GM13976 (cell line): ENCODE results near the gene SPATA31D3.
"Not testable (repeated sequence)": the region's sequence is repeated elsewhere in the genome, so short reads cannot be mapped to it uniquely, and the experiment has no call there.

ENCODE experiments used
- DNase-seq: peaks from one replicate; pipeline ENCODE4 v3.0.0; 2012; ENCODE audit warnings: low spot score
- in situ Hi-C: fragments of 300-500 bp; cut with MboI; formaldehyde crosslinking; loops from one replicate; pipeline ENCODE4 v1.12.0; 2022; ENCODE audit warnings: low sequenced_read_pairs, mixed read lengths, inconsistent platforms; ENCODE audit not compliant: unreplicated experiment
- TF ChIP-seq, protein P1 (sequence below): IDR thresholded peaks from 2 replicates; pipeline ENCODE4 v1.5.1; 2012; ENCODE audit warnings: borderline replicate concordance, mild to moderate bottlenecking; ENCODE audit not compliant: insufficient read depth; ENCODE audit errors: extremely low read depth, missing control alignments, control extremely low read depth

The SPATA31D3 gene

DNA sequence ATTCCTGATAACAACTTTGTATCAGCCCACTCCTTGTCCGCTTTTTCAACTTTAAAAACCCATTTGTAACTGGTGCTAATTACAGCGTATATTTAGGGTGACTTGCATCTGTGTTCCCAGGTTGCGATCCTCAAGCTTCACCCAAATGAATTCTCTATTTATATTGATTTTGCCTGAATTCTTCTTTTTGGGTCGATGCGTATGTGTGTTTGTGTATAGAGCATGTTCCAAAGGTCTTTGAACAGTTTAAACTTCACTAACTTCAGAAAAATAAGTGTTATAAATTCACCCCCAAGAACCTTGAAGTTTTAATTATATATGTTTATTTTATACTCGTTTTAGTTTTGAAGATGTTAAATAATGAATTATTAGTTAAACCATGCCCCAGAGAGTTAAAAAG is 31.2 kb upstream of the SPATA31D3 start:
- in situ Hi-C loops: no loop called here
- TF ChIP-seq, protein P1, sequence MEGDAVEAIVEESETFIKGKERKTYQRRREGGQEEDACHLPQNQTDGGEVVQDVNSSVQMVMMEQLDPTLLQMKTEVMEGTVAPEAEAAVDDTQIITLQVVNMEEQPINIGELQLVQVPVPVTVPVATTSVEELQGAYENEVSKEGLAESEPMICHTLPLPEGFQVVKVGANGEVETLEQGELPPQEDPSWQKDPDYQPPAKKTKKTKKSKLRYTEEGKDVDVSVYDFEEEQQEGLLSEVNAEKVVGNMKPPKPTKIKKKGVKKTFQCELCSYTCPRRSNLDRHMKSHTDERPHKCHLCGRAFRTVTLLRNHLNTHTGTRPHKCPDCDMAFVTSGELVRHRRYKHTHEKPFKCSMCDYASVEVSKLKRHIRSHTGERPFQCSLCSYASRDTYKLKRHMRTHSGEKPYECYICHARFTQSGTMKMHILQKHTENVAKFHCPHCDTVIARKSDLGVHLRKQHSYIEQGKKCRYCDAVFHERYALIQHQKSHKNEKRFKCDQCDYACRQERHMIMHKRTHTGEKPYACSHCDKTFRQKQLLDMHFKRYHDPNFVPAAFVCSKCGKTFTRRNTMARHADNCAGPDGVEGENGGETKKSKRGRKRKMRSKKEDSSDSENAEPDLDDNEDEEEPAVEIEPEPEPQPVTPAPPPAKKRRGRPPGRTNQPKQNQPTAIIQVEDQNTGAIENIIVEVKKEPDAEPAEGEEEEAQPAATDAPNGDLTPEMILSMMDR: no peak
- DNase-seq: no peak

DNA sequence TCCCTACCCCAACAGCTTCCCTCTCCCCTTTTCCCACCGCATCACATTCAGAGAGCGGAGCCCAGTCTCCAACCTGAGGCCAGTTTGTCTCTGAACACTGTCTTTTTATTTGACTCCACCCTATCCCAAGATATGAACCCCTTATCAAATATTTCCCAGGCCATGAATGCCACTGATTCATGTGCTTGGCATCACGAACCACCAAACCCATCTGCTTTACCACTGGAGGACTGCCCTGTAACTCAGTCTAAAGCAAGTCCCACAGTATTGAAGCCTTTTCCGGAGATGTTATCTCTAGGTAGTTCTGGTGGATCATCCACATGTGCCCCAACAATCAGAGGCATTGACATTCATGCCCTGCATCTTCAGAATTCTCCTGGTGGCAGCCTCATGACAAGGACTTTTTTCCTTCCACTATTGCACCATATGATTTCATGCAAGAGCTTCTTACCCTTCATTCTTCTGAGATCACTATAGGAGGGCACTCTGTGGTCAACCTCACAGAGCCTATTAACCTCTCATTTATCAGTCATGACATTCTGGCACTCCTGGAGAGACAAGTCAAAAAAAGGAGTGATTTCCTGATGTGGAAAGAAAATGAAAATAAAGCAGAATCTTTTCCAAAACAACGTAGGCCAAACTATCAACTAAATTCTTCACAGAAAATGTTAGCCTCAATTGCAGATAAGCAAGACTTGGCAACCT is 27.3 kb upstream of the SPATA31D3 start:
- in situ Hi-C loops: no loop called here
- no peak for DNase-seq
- TF ChIP-seq, protein P1: no peak

- DNase-seq, in situ Hi-C loops: not testable (repeated sequence)
Observed at GRCh38 chr9:81918507-81918906, 24.8 kb upstream of the SPATA31D3 start.

DNA sequence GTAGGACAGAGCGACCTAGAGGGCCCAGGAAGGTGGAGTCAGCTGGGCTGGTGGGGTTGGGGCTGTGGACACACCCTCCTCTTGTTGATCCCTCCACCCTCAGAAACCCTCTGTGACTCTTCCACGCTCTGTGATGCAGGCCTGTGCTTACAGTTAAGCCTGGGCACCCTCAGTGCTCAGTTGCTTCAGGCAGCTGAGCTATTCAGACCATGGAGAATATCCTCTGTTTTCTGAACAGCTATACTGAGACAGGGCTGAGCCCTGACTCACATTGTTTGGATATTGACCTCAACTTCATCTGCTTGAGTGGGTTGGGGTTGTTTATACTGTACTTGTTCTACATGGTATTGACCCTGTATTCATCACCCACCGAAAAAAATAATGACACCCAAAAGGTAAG is 15.0 kb upstream of the SPATA31D3 start, which contains the start of gene SPATA31D4:
Gene SPATA31D4 (plus strand): TSS at position 124 of the 400 bp plus-strand sequence. CDS start 86 bp downstream, at position 210.
- DNase-seq, in situ Hi-C loops: not testable (repeated sequence)

- in situ Hi-C loops, DNase-seq: not testable (repeated sequence)
Observed at GRCh38 chr9:81930147-81930546, 13.2 kb upstream of the SPATA31D3 start.

DNA sequence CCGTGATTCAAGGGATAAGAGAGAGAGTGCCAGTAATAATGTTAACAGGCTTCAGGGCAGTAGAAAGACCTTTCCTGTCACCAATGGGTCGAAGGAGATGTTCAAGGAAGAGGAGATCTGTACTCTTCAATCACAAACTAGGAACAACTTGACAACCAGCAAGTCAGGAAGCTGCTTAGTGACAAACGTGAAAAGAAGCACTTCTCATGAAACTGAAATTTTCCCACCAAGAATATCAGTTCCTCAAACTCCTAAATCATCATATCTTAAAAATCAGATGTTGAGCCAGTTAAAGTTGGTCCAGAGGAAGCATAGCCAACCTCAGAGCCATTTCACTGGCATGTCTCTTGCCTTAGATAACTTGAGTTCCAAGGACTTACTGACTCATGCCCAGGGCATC is 9.8 kb upstream of the SPATA31D3 start:
- DNase-seq, in situ Hi-C loops: not testable (repeated sequence)

DNA sequence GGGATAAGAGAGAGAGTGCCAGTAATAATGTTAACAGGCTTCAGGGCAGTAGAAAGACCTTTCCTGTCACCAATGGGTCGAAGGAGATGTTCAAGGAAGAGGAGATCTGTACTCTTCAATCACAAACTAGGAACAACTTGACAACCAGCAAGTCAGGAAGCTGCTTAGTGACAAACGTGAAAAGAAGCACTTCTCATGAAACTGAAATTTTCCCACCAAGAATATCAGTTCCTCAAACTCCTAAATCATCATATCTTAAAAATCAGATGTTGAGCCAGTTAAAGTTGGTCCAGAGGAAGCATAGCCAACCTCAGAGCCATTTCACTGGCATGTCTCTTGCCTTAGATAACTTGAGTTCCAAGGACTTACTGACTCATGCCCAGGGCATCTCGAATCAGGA is 5.3 kb downstream of the SPATA31D3 start:
- in situ Hi-C loops: not testable (repeated sequence)

DNA sequence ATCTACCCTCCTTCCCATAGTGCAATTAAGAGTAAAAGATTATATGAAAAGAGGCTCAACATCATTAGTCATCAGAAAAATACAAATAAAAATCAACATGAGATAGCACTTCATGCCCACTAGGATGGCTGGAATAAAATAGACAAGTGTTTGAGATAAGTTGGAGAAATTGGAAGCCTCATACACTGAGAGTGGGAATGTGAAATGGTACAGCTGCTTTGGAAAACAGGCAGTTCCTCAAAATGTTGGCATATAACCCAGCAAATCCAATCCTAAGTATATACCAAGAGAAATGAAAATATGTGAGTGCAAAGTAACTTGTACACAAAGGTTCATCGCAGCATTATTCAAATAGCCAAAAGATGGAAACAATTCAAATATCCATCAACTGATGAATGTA is 9.8 kb downstream of the SPATA31D3 start:
- in situ Hi-C loops: no loop called here
- DNase-seq: no peak
- TF ChIP-seq, protein P1: no peak

More for the DNA sequence above, 5.3 kb downstream of the SPATA31D3 start:
- not testable (repeated sequence) for DNase-seq

- DNase-seq: no peak
- in situ Hi-C loops: no loop called here
- TF ChIP-seq, protein P1: no peak
Observed at GRCh38 chr9:81955625-81956024, 12.3 kb downstream of the SPATA31D3 start.
